Motor neuron (in vitro differentiated cells): Measurements from ENCODE around the gene C19orf67. TPM values are rescaled to one million over a fixed set of nuclear protein-coding genes. Genes with fewer than 3 reads are reported as not detected.
A peak's percentile ranks its signal among the peaks of the same experiment; 100 is the strongest.
"Not testable (repeated sequence)": the region's sequence is repeated elsewhere in the genome, so short reads cannot be mapped to it uniquely, and the experiment has no call there.

ENCODE experiments used
- ATAC-seq, 8 experiments: fragments of 200-7000 bp; cut with Tn5 transposase; replicated peaks in 6 of 8; 2 replicates each; pipeline ENCODE4 v1.8.0; 2021; ENCODE audit warnings: mild to moderate bottlenecking in 8 of 8, moderate library complexity in 8 of 8
- H3K27ac ChIP-seq, 2 donors: fragments of 250-450 bp; sonication (Bioruptor Pico); 2 replicates each; pipeline ENCODE4 v1.9.0; 2021; ENCODE audit warnings: antibody characterized with exemption in 2 of 2, mild to moderate bottlenecking in 2 of 2, moderate library complexity in 1 of 2
- H3K4me1 ChIP-seq, 2 donors: fragments of 250-450 bp; sonication (Bioruptor Pico); replicated peaks in 1 of 2; 2 replicates each; pipeline ENCODE4 v1.6.1; 2021; ENCODE audit warnings: antibody characterized with exemption in 2 of 2, mild to moderate bottlenecking in 2 of 2, moderate library complexity in 1 of 2
- H3K4me3 ChIP-seq, 5 donors: fragments of 250-450 bp; sonication (Bioruptor Pico); 2 replicates each; pipeline ENCODE4 v1.9.0; 2021; ENCODE audit warnings: antibody characterized with exemption in 5 of 5, mild to moderate bottlenecking in 5 of 5, moderate library complexity in 4 of 5
- WGBS, 10 experiments: fragments of 450-650 bp; shearing (Covaris generic); methylation state at CpG; one replicate each; pipeline ENCODE4 v1.0.0; 2022; 5-methylcytosine and 5-hydroxymethylcytosine counted together
- in situ Hi-C, 9 experiments: fragments of 400-800 bp; cut with MboI; loops; one replicate each; pipeline ENCODE4 v1.15.0; 2021; ENCODE audit warnings: low sequenced_read_pairs in 9 of 9, low pct_unique_long_range_greater_than_20kb in 2 of 9; ENCODE audit not compliant: unreplicated experiment in 9 of 9
- total RNA-seq, 8 experiments: library from RNA; unstranded; fragments of 300-600 nt; gene quantifications; 2 replicates each; pipeline versions ENCODE4 v1.2.3 to v1.2.4, GENCODE V29; 2022

The C19orf67 gene
- total RNA-seq, 8 experiments from 2014 or later: 0.21 to 2.6 (median 0.46) TPM; not detected in 1

DNA sequence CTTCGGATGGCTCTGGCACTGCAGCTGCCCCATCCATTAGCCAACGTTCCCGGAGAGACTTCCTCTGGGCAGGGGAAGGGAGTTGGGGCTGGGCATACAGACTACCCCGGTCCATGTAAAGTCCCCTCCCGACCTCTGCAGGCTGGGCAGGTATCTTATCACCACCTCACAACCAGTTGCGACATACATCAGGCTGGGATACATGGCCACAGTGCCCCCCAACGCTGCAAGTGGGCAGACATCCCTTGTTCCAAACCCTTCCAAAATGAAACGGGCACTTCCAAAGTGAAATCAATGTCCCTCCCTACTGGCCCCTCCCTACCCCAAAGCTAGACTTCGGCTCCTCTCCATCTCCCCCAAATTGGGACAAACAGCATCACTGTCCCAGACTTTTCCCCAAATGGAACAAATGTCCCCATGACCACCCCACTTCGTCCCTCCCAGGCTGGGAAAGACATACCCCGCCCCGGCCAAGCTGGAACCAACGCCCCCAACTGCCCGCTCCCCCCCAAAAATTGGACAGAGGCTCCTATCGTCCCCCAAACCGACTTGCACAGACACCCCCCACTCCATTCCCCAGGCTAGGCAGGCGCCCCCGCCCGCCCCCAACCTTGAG is 28.7 kb downstream of the C19orf67 start:
- 0 to 83% (median 40%) methylated on average over 1 to 3 of the region's 19 CpGs; no CpG with 5 or more reads in 6 of the 10 experiments for WGBS, 10 experiments
- in situ Hi-C loops: loop anchor here in 6 of 9 experiments (25.0 kb wide), 2 partner anchors 170 to 470 kb away; partner anchors contain the start of gene NANOS3 (in 6 of the 6)
- ATAC-seq: peak in 4 of 8 experiments; percentile 0 to 10 (median 2)

DNA sequence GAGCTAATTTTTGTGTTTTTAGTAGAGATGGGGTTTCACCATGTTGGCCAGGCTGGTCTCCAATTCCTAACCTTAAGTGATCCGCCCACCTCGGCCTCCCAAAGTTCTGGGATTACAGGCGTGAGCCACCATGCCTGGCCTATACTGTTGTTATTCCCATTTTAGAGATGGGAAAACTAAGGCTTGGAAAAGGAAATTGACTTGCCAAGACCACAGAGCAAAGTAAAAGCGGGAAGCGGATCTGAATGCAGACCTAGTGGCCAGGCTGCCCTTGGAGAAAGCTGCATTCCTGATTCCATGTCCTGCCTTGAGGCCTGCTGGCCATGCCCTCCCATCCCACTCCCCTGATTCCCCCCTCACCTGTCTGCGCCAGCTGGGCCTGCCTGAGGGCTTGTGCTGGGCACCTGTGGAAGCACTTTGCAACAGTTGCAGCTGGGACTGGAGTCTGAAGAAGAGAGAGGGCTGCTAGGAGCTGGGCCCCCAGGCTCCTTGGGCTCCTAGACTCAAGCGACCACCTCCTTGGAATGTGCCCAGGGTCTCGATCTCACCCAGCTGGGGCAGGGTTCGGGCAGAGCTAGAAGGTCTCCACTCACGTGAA is 29.4 kb downstream of the C19orf67 start:
- no peak for ATAC-seq
- in situ Hi-C loops: loop anchor here in 6 of 9 experiments (25.0 kb wide), 2 partner anchors 169 to 469 kb away; partner anchors contain the start of gene NANOS3 (in 6 of the 6)
- Histone ChIP-seq H3K4me3 (no peak overlapping the region), H3K27ac (no peak overlapping the region), H3K4me1 (peaks cover 4% of the 10 kb centered on the region in 2 donors)
- WGBS, 10 experiments: 86 to 98% (median 88%) methylated on average over 2 to 5 of the region's 10 CpGs; no CpG with 5 or more reads in 6 of the 10 experiments

More for the DNA sequence above, 28.7 kb downstream of the C19orf67 start:
- Histone ChIP-seq H3K4me1 (peaks cover 4% of the 10 kb centered on the region in 2 donors), H3K4me3 (peak overlapping the region; percentile 24 to 51 (median 34)), H3K27ac (peak overlapping the region in 1 of 2 donors; percentile 47)

DNA sequence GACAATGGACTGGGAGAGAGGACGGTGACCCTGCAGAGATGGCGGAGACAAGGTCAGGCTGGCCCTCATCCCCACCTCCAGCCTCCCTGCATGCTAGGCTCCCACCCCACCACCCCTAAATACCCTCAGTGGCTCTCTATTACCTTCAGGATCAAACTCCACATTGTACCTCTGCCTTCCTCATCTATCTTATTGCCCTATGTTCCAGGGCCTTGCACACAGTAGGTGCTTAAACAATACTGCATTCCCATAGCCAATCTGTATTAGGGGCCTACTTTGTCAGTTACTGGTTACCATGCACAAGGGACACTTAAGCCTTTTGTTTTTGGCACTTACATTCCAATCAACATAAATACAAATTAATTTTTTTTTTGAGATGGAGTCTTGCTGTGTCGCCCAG is 30.2 kb downstream of the C19orf67 start:
- in situ Hi-C loops: loop anchor here in 6 of 9 experiments (25.0 kb wide), 2 partner anchors 168 to 468 kb away; partner anchors contain the start of gene NANOS3 (in 6 of the 6)
- 43 to 100% (median 100%) methylated on average over 1 of the region's 3 CpGs; no CpG with 5 or more reads in 6 of the 10 experiments for WGBS, 10 experiments
- no peak overlapping the region for H3K27ac ChIP-seq
- peaks cover 4% of the 10 kb centered on the region in 2 donors for H3K4me1 ChIP-seq
- no peak for ATAC-seq
- H3K4me3 ChIP-seq: no peak overlapping the region

DNA sequence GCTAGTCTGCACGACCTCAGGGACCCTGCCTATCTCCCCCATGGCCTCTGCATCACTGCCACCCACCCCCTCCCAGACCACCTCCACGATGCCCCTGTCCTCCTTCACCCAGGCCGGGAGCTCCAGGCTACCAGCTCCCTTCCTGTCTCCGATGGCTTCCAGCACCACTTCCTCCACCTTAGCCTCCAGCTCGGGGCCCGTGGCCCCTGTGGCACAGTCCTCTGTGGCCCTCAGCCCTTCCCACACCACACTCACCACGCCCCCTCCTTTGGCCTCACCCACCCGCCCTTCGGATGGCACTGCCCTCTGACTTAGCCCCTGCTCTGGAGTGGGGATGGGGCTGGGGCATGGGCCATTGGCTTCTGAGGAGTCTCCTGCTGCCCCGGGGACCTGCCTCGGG is 30.9 kb downstream of the C19orf67 start:
- H3K27ac ChIP-seq: no peak overlapping the region
- H3K4me1 ChIP-seq: peaks cover 2 to 4% of the 10 kb centered on the region in 2 donors
- no CpG with 5 or more reads among the region's 11 CpGs for WGBS, 10 experiments
- ATAC-seq: no peak
- H3K4me3 ChIP-seq: no peak overlapping the region
- in situ Hi-C loops: loop anchor here in 6 of 9 experiments (25.0 kb wide), 2 partner anchors 167 to 467 kb away; partner anchors contain the start of gene NANOS3 (in 6 of the 6)

DNA sequence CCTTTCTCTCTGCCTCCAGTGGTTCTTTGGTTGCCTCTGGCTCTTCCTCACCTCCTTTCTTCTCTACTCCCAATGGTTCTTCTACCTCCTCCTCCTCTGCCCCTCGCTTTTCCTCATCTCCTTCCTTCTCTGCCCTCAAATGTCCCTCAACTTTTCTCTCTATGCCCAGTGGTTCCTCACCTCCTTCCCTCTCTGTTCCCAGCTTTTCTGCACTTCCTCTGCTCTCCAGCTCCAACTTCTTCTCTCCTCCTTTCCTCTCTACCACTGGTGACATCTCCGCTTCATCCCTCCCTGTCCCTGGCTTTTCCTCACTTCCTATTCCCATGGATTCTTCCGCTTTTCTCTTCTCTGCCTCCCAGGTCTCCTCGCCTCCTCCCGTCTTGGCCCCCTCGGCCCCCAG is 31.5 kb downstream of the C19orf67 start:
- Histone ChIP-seq H3K27ac (no peak overlapping the region), H3K4me1 (peaks cover 0 to 4% of the 10 kb centered on the region in 2 donors), H3K4me3 (no peak overlapping the region)
- no peak for ATAC-seq
- 65 to 96% (median 84%) methylated on average over 2 to 6 of the region's 6 CpGs for WGBS, 10 experiments
- in situ Hi-C loops: loop anchor here in 6 of 9 experiments (25.0 kb wide), 2 partner anchors 167 to 467 kb away; partner anchors contain the start of gene NANOS3 (in 6 of the 6)

DNA sequence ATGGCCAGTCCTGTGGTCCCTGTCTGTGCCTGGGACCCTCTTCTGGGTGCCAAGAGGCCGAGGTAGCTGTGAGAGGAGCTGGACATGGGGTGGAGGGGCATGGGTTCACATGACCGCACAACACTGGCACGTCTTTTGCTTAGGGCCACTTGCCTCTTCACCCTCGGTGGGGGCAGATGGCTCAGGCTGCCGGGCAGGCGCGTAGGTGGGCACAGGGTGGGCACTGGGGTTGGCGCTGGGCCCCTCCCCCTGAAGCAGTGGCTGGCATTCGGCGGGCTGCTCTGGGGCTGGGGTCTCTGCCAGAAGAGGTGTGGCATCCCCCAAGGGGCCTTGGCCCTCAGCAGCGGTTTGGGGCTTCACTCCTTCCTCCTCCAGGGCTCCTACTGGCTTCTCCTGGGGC is 32.1 kb downstream of the C19orf67 start:
- ATAC-seq: no peak
- 100% methylated on average over 2 to 3 of the region's 11 CpGs; no CpG with 5 or more reads in 8 of the 10 experiments for WGBS, 10 experiments
- no peak overlapping the region for H3K27ac ChIP-seq
- peaks cover 0 to 4% of the 10 kb centered on the region in 2 donors for H3K4me1 ChIP-seq
- H3K4me3 ChIP-seq: no peak overlapping the region
- in situ Hi-C loops: loop anchor here in 6 of 9 experiments (25.0 kb wide), 2 partner anchors 166 to 466 kb away; partner anchors contain the start of gene NANOS3 (in 6 of the 6)

DNA sequence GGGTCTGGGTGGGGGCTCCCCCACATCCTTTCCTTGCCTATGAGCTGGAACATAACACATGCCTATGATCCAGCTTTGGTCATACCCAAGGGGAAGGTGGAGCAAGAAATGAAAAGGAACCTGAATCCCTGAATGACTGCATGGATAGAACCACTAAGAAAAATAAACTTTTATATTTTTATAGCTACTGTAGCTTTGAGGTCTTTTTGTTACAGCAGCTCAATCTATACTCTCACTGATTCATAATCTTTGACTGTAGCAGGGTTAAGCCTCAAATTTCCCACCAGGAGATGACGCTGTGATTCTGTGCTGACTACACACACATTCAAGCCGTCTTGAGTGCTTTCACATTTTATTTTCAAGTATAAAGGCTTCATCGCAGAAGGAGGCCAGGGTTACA is 32.6 kb downstream of the C19orf67 start:
- H3K4me3 ChIP-seq: no peak overlapping the region
- WGBS, 10 experiments: 80 to 100% (median 94%) methylated on average over 1 to 3 of the region's 3 CpGs; no CpG with 5 or more reads in 3 of the 10 experiments
- in situ Hi-C loops: loop anchor here in 6 of 9 experiments (25.0 kb wide), 2 partner anchors 166 to 466 kb away; partner anchors contain the start of gene NANOS3 (in 6 of the 6)
- no peak overlapping the region for H3K27ac ChIP-seq
- ATAC-seq: no peak
- H3K4me1 ChIP-seq: peaks cover 0 to under 1% of the 10 kb centered on the region in 2 donors

DNA sequence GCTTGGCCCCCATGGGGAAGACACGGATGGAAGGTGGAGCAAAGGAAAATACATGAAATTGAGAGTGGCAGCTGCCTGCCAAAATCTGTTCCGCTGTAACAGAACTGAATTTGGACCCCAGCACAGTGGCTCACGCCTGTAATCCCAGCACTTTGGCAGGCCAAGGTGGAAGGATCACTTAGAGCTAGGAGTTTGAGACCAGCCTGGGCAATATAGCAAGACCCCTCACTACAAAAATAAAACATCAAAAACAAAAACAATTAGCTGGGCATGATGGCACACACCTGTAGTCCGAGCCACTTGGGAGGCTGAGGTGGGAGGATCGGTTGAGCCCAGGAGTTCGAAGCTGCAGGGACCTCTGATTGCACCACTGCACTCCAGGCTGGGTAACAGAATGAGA is 33.1 kb downstream of the C19orf67 start:
- H3K27ac ChIP-seq: no peak overlapping the region
- H3K4me3 ChIP-seq: no peak overlapping the region
- WGBS, 10 experiments: 57 to 85% (median 69%) methylated on average over 1 to 5 of the region's 6 CpGs; no CpG with 5 or more reads in 6 of the 10 experiments
- no peaks in the 10 kb centered on the region for H3K4me1 ChIP-seq
- no peak for ATAC-seq
- in situ Hi-C loops: loop anchor here in 6 of 9 experiments (25.0 kb wide), 2 partner anchors 165 to 465 kb away; partner anchors contain the start of gene NANOS3 (in 6 of the 6)

DNA sequence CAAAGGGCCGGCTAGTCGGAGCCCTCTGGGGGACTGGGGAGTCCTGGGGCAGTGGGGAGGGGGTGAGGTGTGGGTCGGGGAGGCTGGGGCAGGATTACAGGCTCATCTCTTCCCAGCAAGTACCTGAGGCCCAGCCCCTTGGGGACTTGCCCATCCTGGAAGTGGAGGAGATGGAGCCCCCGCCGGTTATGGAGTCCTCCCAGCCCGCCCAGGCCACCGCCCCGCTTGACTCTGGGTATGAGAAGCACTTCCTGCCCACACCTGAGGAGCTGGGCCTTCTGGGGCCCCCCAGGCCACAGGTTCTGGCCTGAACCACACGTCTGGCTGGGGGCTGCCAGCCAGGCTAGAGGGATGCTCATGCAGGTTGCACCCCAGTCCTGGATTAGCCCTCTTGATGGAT is 33.6 kb downstream of the C19orf67 start:
- in situ Hi-C loops: loop anchor here in 6 of 9 experiments (25.0 kb wide), 2 partner anchors 165 to 465 kb away; partner anchors contain the start of gene NANOS3 (in 6 of the 6)
- Histone ChIP-seq H3K27ac (no peak overlapping the region), H3K4me1 (no peaks in the 10 kb centered on the region), H3K4me3 (no peak overlapping the region)
- no peak for ATAC-seq
- WGBS, 10 experiments: no CpG with 5 or more reads among the region's 9 CpGs

DNA sequence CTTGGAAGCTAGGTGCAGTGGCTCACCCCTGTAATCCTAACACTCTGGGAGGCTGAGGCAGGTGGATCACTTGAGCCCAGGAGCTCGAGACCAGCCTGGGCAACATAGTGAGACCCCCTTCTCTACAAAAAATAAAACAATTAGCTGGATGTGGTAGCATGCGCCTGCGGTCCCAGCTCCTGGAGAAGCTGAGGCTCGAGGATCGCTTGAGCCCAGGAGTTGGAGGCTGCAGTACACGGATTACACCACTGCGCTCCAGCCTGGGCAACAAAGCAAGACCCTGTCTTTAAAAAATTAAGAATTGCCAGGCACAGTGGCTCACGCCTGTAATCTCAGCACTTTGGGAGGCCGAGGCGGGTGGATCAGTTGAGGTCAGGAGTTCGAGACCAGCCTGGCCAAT is 34.6 kb downstream of the C19orf67 start:
- H3K4me3 ChIP-seq, H3K4me1 ChIP-seq, H3K27ac ChIP-seq, ATAC-seq: not testable (repeated sequence)
- in situ Hi-C loops: loop anchor here in 6 of 9 experiments (25.0 kb wide), 2 partner anchors 164 to 464 kb away; partner anchors contain the start of gene NANOS3 (in 6 of the 6)
- 40 to 89% (median 59%) methylated on average over 1 to 3 of the region's 11 CpGs; no CpG with 5 or more reads in 6 of the 10 experiments for WGBS, 10 experiments

DNA sequence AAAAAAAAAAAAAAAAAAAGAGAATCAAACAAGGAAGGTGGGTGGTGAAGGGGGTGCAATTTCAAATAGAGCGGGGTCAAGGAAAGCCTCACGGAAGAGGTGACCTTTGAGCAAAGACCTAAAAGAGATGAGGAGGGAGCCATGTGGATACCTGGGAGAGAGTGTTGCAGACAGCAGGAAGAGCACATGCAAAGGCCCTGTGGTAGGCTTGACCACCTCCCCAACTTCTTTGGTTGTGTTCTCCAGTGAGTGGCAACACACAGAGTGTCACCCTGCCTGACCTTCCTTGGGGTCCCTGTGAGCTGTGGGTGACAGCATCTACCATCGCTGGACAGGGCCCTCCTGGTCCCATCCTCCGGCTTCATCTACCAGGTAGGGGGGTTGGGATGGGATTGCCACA is 35.1 kb downstream of the C19orf67 start:
- no peak overlapping the region for H3K27ac ChIP-seq
- no peaks in the 10 kb centered on the region for H3K4me1 ChIP-seq
- in situ Hi-C loops: loop anchor here in 6 of 9 experiments (25.0 kb wide), 2 partner anchors 163 to 463 kb away; partner anchors contain the start of gene NANOS3 (in 6 of the 6)
- H3K4me3 ChIP-seq: no peak overlapping the region
- no peak for ATAC-seq
- WGBS, 10 experiments: 80 to 100% (median 90%) methylated on average over 1 to 3 of the region's 4 CpGs; no CpG with 5 or more reads in 1 of the 10 experiments

DNA sequence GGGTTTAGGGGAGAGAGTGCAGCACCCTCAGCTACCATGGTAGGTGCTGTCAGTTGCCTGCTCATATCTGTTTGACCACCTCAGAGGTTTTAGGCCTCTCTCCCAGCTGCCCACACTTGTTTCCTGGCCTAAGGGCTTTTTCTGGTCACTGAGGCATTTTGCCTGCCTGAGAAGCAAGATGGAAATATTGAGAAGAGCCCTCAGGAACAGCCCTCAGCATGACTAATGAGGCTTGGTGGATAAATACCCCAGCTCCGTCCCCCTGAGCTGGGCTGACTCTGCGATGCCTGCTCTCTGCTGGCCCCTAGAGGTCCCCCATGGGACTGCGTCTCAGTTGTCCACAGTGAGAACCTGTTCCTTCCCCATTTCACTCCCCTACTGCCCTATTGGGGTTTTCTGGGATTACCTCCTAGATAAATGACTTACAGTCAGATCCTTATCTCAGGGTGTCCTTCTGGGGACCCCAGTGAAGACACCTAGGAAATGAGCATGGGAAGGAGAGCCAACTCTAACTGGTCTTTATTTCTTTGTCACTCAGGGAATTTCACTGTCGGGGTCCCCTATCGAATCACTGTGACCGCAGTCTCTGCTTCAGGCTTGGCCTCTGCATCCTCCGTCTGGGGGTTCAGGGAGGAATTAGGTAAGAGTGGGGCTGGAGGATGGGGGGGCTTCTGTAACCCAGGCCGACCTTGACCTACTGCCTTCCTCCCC is 37.0 kb downstream of the C19orf67 start:
- in situ Hi-C loops: no loop called here
- Histone ChIP-seq H3K4me1 (no peaks in the 10 kb centered on the region), H3K4me3 (no peak overlapping the region), H3K27ac (no peak overlapping the region)
- ATAC-seq: peak in 3 of 8 experiments; percentile 77 to 79 (median 78)
- WGBS, 10 experiments: 60 to 100% (median 78%) methylated on average over 1 to 3 of the region's 8 CpGs; no CpG with 5 or more reads in 4 of the 10 experiments
